GM19438 (cell line): ENCODE results near the gene DUSP6.
"Not testable (repeated sequence)": the region's sequence is repeated elsewhere in the genome, so short reads cannot be mapped to it uniquely, and the experiment has no call there.

Experiments
- ATAC-seq: cut with Tn5 transposase; IDR thresholded peaks from one replicate; pipeline ENCODE4 v1.9.1; 2021; ENCODE audit warnings: low read depth; ENCODE audit not compliant: unreplicated experiment

DUSP6 gene

DNA sequence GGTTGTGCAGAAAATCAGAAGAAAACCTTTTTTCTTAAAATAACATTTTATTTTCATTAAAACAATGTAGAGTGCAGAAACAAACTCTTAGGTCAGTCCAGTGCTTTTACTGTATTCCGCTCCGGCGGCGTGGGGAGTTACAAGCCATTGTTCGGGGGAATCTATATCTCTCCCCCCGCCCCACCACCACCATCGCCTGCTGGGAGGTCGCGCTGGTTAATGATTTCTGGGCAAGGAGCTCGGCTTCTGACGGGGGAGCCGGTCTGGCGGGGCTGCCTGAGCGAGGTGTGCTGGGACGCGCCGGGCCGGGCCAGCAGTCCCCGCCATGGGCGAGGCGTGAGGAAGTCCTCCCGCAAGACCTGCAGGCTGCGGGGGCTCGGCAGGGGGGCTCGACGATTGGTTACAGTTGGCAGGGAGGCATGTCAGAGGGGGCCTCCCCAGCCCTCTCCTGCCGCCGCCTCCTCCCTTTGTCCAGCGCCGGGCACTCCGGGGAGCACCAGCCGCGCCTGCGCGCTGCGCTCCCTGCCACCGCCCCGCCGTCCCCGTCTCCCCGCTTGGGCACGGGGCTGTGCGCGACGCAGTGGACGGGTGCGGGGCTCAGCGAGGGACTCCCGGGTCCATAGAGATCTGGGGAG is 1.0 kb upstream of the DUSP6 start:
- peak; percentile 25 for ATAC-seq

DNA sequence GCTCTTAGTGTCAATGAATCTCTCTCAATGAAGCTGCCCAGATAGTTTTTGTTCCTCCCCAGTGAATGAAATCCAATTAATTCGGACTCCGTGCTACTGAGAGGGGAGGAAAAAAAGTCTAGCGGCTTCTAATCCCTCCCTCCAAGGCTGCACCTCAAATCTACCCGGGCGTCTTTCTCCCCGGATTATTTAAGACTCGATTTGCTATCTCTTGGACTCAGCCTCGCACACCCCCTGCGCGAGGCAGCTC is 134 bp downstream of the DUSP6 start:
- no peak for ATAC-seq

GRCh38 chr12:89351489-89352241 is 636 bp downstream of the DUSP6 start:
- peak; percentile 20 for ATAC-seq

DNA sequence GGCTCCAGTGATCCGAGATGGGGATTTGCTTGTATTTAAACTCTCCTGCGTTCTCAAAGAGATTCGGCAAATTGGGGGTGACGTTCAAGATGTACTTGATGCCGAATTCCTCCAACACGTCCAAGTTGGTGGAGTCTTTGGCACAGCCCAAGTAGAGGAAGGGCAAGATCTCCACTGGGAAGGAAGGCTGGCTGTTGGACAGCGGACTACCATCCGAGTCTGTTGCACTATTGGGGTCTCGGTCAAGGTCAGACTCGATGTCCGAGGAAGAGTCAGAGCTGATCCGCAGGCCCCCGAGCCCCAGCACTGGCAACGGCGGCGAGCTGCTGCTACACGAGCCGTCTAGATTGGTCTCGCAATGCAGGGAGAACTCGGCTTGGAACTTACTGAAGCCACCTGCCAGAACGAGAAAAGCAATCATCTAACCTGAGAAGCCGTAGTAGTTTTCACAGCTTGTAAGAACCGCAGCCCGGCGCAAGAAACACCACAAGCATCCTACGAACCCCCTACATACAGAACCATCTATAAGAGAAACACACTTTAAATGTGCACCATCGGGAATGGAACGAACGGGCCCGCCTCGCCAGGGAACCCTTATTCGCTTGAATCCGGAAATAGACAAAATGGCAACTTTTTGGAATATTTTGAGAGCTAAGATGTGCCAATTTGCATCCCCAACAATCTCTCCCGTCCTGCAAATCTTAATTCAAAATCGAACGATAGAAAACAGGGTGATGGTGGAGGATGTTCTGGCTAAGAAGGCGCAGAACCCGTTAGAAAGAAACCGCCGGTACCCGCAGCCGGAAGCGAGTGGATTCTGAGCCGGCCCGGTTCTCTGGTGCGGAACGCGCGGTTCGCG is 1.4 kb downstream of the DUSP6 start:
- ATAC-seq = no peak

DNA sequence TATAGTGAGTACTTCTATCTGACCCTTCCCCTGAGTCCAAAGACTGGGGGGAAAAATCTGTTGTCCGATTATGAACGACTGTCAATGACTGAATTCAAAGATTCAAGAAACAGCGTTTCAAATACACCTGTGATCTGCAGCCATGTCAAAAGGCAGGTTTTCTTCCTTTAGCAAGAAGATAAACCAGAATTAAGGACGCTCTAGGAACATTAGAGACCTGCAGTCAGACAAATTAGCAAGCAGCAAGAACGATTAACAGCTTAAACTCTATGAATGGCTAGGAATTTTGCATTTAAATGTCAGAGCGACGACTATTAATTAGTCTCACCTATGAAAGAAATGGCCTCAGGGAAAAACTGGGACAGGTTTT is 2.1 kb downstream of the DUSP6 start:
- ATAC-seq = no peak

- ATAC-seq = no peak
Observed at GRCh38 chr12:89349814-89350213, 2.5 kb downstream of the DUSP6 start.

DNA sequence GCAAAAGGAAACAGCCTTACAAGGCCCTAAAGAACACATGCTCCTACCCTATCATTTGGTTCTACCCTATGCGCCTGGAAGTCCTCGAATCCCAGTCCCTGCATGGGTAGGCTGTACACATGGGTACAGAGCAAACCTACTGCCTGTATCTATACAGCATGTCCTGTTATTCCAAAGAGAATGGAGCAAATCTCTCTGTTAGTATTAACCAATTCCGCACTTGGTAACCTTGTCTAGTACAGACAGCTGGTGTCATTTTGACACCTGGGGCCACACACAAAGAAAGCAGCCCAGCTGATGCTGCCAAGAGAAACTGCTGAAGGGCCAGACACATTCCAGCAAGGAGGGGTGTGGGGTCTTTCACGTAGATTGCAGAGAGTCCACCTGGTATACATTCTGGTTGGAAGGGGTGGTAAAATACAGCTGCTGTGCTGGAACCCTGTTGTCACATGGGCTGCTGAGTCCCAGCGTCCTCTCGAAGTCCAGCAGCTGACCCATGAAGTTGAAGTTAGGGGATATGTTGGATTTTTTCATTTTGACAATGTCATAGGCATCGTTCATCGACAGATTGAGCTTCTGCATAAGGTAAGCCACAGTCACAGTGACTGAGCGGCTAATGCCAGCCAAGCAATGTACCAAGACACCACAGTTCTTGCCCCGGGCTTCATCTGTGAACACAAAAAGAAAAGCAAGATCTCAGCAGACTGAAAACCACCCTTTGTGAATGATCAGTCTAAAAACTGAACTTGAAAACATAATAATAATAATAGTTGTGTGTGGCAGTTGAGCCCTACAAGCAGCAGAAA is 3.2 kb downstream of the DUSP6 start:
- ATAC-seq = no peak

DNA sequence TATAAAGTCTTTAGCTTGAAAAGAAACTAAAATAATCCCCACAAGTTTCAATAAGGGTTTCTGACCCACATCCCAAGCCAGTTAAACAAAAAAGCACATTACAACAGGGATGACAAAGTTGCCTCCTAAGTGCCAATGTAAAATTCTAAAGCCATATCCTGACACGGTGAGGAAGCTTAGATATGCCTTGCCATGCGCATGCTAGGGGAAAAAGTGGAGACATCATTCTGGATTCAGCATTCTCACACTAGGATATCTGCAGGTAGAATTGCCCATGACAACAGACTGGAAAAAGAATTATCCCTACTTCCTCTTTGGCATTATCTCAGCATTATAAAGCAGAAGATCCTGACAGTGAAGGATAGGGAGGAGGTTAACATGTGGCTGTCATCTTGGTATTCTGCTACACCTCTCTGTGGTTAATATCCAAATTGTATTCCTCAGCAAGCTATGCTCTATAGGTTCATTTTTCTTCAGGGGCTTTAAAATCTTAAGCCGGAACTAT is 4.9 kb downstream of the DUSP6 start:
- ATAC-seq = no peak

DNA sequence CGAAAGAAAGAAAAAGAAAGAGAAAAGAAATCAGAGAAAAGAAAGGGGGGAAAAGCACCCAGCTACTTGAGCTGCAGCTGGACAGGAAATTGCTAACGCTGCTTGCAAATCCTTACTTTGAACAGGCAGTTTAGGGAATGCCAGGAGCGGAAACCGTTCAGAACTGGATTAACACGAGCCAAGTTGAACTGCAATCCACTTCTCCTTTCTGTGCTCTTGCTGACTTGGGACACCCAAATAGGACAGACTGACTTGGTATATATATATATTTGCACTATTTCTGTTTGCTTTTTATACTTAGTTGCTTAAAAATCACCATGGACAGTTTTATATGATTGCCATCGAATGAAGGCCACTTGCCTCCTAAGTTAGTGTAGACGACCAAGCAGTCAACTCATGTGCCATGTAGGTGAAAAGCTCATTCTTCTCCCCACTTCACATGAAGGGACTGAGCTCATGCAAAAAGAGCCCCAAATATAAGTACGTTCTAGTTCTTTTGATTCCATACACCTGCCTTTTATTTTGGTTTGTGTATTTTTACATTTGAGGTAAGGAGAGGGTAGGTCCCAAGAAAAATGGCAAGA is 5.5 kb downstream of the DUSP6 start:
- peak; percentile 10 for ATAC-seq

DNA sequence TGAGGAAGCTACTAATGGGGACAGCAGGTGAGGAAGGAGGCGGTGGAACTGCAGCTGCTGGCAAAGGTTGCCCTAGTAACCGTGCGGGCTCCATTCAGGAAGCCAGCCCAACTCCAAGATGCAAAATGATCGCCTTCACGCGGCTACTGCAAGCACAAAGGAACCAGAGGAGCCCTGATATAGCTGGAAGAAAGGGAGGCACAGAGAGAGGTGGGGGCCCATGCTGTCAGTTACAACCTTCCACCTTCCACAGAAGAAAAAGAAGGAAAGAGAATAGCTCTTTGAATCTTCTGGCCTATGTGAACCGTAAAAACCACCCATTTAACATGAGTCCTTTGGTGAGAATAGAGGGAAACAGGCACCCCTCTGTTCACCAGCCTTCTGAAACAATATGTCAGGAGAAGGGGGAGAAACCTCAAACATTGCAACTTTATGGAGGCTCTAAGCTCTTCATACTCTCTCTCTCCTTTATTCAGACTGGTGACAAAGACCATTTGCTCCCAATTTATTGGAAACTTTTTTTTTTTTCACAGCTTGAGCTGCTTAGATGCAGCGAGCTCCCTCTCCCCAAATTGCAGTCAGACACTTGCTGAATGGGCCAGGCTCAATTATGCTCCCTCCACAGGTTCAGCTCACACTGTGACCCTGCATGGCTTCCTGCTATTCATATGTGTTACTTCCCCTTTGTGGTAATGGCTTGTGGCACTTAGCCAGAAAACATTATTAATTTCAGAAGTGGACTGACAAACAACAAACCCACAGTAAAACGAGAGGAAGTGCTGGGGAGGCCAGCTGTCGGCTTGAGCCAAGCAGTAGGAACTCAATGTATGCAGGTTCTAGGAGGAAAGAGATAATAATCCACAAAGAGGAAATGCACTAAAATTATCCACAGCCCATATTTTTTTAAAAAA is 6.2 kb downstream of the DUSP6 start:
- peak; percentile 94 for ATAC-seq

GRCh38 chr12:89345376-89345775 is 6.9 kb downstream of the DUSP6 start:
- ATAC-seq = no peak

DNA sequence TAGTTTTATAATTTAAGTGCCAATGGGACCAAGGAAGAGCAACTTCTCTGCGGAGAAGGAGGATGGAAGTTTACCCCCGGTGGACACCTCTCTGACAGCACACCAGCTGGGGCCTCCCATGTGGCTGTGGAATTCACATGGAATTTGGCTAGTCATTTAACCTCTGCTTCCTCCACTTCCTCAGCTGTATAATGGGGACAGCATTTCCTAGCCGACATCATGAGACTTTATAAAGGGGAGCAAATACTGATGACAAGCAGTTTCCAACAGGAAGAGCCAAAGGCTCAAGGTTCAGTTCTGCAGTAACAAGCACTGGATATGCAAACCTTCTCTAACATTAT is 7.5 kb downstream of the DUSP6 start:
- ATAC-seq = no peak

GRCh38 chr12:89344043-89344861 is 8.0 kb downstream of the DUSP6 start:
- ATAC-seq = no peak

DNA sequence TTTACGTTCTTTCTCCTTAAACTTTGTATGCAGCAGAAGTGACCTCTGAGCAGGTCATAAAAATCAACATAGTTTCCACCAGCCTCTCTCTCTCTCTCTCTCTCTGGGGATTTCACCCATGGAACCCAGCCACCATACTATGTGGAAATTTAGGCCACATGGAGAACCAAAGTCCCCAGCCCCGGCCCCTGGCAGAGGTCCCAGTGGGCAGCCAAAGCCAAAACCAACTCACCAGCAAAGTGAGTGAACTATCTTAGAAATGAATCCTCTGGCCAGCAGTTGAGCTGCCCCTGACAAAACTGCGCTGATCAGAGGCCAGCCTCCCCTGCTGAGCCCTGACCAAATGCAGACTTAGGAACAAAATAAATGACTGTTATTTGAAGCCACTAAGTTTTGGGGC is 9.2 kb downstream of the DUSP6 start:
- no peak for ATAC-seq

DNA sequence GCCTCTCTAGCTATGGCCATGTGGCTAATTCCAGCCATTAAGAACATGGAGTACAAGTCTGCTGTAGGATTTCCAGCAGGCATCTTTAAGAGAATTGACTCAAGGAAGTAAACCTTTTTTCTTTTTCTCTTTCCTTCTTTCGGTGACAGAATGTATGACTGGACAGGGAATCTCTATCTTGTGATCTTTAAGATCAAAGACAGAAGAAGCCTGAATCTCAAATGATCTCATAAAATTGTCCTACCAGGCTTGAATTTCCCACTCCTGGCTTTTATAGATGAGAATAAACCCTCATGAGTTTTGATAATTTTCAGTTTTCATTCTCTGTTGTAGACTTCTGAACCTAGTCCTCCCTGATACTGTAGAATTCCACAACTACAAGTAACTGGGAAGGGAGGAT is 11.4 kb downstream of the DUSP6 start:
- no peak for ATAC-seq

- no peak for ATAC-seq
Observed at GRCh38 chr12:89339526-89339925, 12.8 kb downstream of the DUSP6 start.

GRCh38 chr12:89337136-89337535 is 15.2 kb downstream of the DUSP6 start:
- not testable (repeated sequence) for ATAC-seq

- ATAC-seq = no peak
Observed at GRCh38 chr12:89335452-89336244, 16.7 kb downstream of the DUSP6 start.
